Measurements from ENCODE around the gene MCC. TPM values are rescaled to one million over a fixed set of nuclear protein-coding genes. Genes with fewer than 3 reads are reported as not detected.

Gene MCC
- total RNA-seq, 1 experiment from 2014 or later, result 0.41 TPM

DNA sequence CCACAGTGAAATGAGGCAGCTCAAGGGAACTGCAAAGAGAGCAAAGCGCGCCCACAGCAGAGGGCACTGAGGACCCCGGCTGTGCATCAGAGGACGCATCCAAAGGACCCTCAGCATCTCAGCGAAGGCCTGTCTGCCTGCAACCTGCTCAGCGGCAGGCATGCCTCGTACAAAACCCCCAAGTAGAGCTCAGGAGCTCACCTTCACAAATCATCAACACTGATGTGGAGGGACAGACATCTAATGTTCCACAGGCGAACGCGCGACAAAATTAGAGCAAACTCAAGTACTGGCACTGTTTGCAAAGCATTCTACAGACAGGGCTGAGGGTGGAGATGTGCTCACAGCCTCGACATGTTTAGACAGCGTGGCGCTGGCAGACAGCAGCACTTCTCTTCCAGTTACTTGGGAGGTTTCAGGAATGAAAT, 430.7 kb downstream of the MCC start:
- peak; percentile 66 for ATAC-seq
- CTCF ChIA-PET, result no interaction called here

DNA sequence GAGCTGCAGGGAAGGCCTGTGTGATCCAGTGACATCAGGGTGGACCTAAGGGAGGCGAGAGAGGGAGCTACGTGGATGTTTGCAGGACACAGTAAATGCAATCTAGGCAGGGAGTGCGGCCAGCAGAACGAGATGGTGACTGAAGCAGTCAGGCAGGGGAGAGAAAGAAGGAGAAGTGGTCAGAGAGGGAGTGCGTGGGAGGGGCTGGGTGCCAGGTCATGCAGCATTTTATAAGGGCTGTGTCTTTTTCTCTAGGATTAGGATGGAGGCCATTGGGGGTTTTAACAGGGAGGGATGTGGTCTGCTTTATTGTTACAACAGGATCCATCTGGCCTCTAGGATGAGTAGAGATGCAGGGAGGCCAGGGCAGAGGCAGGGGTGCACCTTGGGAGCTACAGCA, 431.3 kb downstream of the MCC start:
- Histone ChIP-seq H3K36me3 (ENCODE audit: control insufficient read depth, insufficient read depth, low read length) (no peaks in the 10 kb centered on the region), H3K27ac (ENCODE audit: low read length) (no peak overlapping the region), H3K4me3 (ENCODE audit: low read depth in 2 of 2, low read length in 2 of 2) (no peak overlapping the region), H3K27me3 (ENCODE audit: control insufficient read depth, insufficient read depth, low read length) (no peaks in the 10 kb centered on the region), H3K4me1 (ENCODE audit: control insufficient read depth, insufficient read depth, low read length) (no peaks in the 10 kb centered on the region), H3K9me3 (ENCODE audit: control insufficient read depth, insufficient read depth, low read depth, low read length) (no peaks in the 10 kb centered on the region)
- intact Hi-C loops (cut with micrococcal nuclease; ENCODE audit: unreplicated experiment), result loop anchor here (10.0 kb wide), 1 partner anchor 148 kb away; no protein-coding TSS in a partner anchor
- no peak for ATAC-seq
- in situ Hi-C loops (cut with HindIII; ENCODE audit: low pct_unique_long_range_greater_than_20kb, low sequenced_read_pairs), result no loop called here
- DNase-seq (ENCODE audit: low read depth, low spot score), result no peak
- no TSS peak for BruUV-seq (replicated peaks)
- POLR2A ChIA-PET, result no interaction called here
- CTCF ChIA-PET, result no interaction called here
- no peak for TF ChIP-seq SIN3A (IDR thresholded peaks at IDR 0.05; ENCODE audit: borderline replicate concordance, insufficient read depth, low read depth, low read length)
- TF ChIP-seq, protein P1, sequence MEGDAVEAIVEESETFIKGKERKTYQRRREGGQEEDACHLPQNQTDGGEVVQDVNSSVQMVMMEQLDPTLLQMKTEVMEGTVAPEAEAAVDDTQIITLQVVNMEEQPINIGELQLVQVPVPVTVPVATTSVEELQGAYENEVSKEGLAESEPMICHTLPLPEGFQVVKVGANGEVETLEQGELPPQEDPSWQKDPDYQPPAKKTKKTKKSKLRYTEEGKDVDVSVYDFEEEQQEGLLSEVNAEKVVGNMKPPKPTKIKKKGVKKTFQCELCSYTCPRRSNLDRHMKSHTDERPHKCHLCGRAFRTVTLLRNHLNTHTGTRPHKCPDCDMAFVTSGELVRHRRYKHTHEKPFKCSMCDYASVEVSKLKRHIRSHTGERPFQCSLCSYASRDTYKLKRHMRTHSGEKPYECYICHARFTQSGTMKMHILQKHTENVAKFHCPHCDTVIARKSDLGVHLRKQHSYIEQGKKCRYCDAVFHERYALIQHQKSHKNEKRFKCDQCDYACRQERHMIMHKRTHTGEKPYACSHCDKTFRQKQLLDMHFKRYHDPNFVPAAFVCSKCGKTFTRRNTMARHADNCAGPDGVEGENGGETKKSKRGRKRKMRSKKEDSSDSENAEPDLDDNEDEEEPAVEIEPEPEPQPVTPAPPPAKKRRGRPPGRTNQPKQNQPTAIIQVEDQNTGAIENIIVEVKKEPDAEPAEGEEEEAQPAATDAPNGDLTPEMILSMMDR (IDR thresholded peaks at IDR 0.05), result no peak
- no peak for TF ChIP-seq POLR2AphosphoS5 (IDR thresholded peaks at IDR 0.05; ENCODE audit: low read depth, low read length)
- TF ChIP-seq TCF7L2 (IDR thresholded peaks at IDR 0.05; ENCODE audit: low read depth, low read length), result no peak
- TF ChIP-seq, protein P2, sequence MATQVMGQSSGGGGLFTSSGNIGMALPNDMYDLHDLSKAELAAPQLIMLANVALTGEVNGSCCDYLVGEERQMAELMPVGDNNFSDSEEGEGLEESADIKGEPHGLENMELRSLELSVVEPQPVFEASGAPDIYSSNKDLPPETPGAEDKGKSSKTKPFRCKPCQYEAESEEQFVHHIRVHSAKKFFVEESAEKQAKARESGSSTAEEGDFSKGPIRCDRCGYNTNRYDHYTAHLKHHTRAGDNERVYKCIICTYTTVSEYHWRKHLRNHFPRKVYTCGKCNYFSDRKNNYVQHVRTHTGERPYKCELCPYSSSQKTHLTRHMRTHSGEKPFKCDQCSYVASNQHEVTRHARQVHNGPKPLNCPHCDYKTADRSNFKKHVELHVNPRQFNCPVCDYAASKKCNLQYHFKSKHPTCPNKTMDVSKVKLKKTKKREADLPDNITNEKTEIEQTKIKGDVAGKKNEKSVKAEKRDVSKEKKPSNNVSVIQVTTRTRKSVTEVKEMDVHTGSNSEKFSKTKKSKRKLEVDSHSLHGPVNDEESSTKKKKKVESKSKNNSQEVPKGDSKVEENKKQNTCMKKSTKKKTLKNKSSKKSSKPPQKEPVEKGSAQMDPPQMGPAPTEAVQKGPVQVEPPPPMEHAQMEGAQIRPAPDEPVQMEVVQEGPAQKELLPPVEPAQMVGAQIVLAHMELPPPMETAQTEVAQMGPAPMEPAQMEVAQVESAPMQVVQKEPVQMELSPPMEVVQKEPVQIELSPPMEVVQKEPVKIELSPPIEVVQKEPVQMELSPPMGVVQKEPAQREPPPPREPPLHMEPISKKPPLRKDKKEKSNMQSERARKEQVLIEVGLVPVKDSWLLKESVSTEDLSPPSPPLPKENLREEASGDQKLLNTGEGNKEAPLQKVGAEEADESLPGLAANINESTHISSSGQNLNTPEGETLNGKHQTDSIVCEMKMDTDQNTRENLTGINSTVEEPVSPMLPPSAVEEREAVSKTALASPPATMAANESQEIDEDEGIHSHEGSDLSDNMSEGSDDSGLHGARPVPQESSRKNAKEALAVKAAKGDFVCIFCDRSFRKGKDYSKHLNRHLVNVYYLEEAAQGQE (IDR thresholded peaks at IDR 0.05; ENCODE audit: insufficient read depth in 1 of 2, low read depth in 2 of 2, low read length in 1 of 2), result no peak

More for the DNA sequence above, 430.7 kb downstream of the MCC start:
- POLR2A ChIA-PET, result interaction anchor here (0.6 kb wide), 1 partner anchor 33 kb away, joined by 4 read pairs; no protein-coding TSS in a partner anchor
- intact Hi-C loops (cut with micrococcal nuclease; ENCODE audit: unreplicated experiment), result loop anchor here (10.0 kb wide), 1 partner anchor 147 kb away; no protein-coding TSS in a partner anchor
- DNase-seq (ENCODE audit: low read depth, low spot score), result no peak
- TF ChIP-seq SIN3A (IDR thresholded peaks at IDR 0.05; ENCODE audit: borderline replicate concordance, insufficient read depth, low read depth, low read length), result no peak
- TF ChIP-seq, protein P1 (IDR thresholded peaks at IDR 0.05), result no peak; the same call in 1 of the 2 replicates
- no peak for TF ChIP-seq TCF7L2 (IDR thresholded peaks at IDR 0.05; ENCODE audit: low read depth, low read length)
- TF ChIP-seq, protein P2 (IDR thresholded peaks at IDR 0.05; ENCODE audit: insufficient read depth in 1 of 2, low read depth in 2 of 2, low read length in 1 of 2), result no peak
- Histone ChIP-seq H3K4me1 (ENCODE audit: control insufficient read depth, insufficient read depth, low read length) (no peaks in the 10 kb centered on the region), H3K4me3 (ENCODE audit: low read depth in 2 of 2, low read length in 2 of 2) (no peak overlapping the region), H3K9me3 (ENCODE audit: control insufficient read depth, insufficient read depth, low read depth, low read length) (no peaks in the 10 kb centered on the region), H3K27ac (ENCODE audit: low read length) (no peak overlapping the region), H3K36me3 (ENCODE audit: control insufficient read depth, insufficient read depth, low read length) (no peaks in the 10 kb centered on the region), H3K27me3 (ENCODE audit: control insufficient read depth, insufficient read depth, low read length) (no peaks in the 10 kb centered on the region)
- no TSS peak for BruUV-seq (replicated peaks)
- in situ Hi-C loops (cut with HindIII; ENCODE audit: low pct_unique_long_range_greater_than_20kb, low sequenced_read_pairs), result no loop called here

Data from Panc1 (cell line).